HepG2 (cell line): ENCODE results near the gene ZNF382. TPM values are rescaled to one million over a fixed set of nuclear protein-coding genes. Genes with fewer than 3 reads are reported as not detected.

Source experiments
- ATF1 ChIP-seq: IDR thresholded peaks from 2 replicates; pipeline ENCODE4 v1.6.1; 2016; ENCODE audit warnings: mild to moderate bottlenecking, control low read depth
- ERF ChIP-seq: IDR thresholded peaks from 2 replicates; pipeline ENCODE4 v1.6.1; 2018; ENCODE audit warnings: missing biosample characterization, missing genetic modification reagents
- HDAC6 ChIP-seq: fragments of 200-600 bp; sonication (generic); IDR thresholded peaks from 2 replicates; pipeline ENCODE4 v1.7.0; 2017; ENCODE audit warnings: mild to moderate bottlenecking, antibody characterized with exemption, low read length, low read depth
- MAFK ChIP-seq, 2 experiments: IDR thresholded peaks in 1 of 2; conservative IDR thresholded peaks in 1 of 2; 2 replicates each; pipeline ENCODE4 v1.6.1; 2011; ENCODE audit warnings: improper control_type of control experiment in 2 of 2, low read length in 2 of 2
- MIER3 ChIP-seq: IDR thresholded peaks from 2 replicates; pipeline ENCODE4 v1.6.1; 2016; ENCODE audit warnings: missing compliant biosample characterization, borderline replicate concordance
- POLR2AphosphoS5 ChIP-seq: IDR thresholded peaks from 2 replicates; pipeline ENCODE4 v1.6.1; 2012; ENCODE audit warnings: low read depth, low read length
- REPIN1 ChIP-seq: sonication (generic); formaldehyde crosslinking; IDR thresholded peaks from 2 replicates; pipeline ENCODE4 v1.8.0; 2022; ENCODE audit warnings: missing genetic modification reagents, low read depth, mild to moderate bottlenecking, borderline replicate concordance
- SATB2 ChIP-seq: sonication (generic); formaldehyde crosslinking; IDR thresholded peaks from 2 replicates; pipeline ENCODE4 v1.5.0; 2020; ENCODE audit warnings: missing genetic modification reagents
- SMARCE1 ChIP-seq: fragments of 450-650 bp; IDR thresholded peaks from 2 replicates; pipeline ENCODE4 v1.6.1; 2017; ENCODE audit warnings: borderline replicate concordance
- TBL1XR1 ChIP-seq: fragments of 150-350 bp; IDR thresholded peaks from 2 replicates; pipeline ENCODE4 v1.6.1; 2014; ENCODE audit warnings: borderline replicate concordance, low read length; ENCODE audit not compliant: partially characterized antibody
- ZC3H13 ChIP-seq: sonication (generic); formaldehyde crosslinking; IDR thresholded peaks from 2 replicates; pipeline ENCODE4 v1.8.1; 2023; ENCODE audit warnings: mild to moderate bottlenecking, missing genetic modification reagents, moderate library complexity
- ZNF383 ChIP-seq: sonication (generic); formaldehyde crosslinking; IDR thresholded peaks from 2 replicates; pipeline ENCODE4 v1.4.0; 2020; ENCODE audit warnings: missing genetic modification reagents, mild to moderate bottlenecking, borderline replicate concordance
- polyA plus RNA-seq, 8 experiments: library from polyadenylated mRNA; depleted of rRNA in 3 of 8; stranded (reverse) in 7 of 8; unstranded in 1 of 8; fragments of >200 nt; fragmentation: Illumina TruSeq in 4 of 8; extraction: Trizol in 4 of 8; gene quantifications; 2 replicates each; pipeline versions ENCODE4 v1.2.1 to v1.2.3, GENCODE V29; 2011 to 2016; ENCODE audit warnings: low read depth in 4 of 8, missing spikeins in 1 of 8, mixed read lengths in 1 of 8; ENCODE audit not compliant: insufficient read depth in 1 of 8
- total RNA-seq, 5 experiments: library from RNA; depleted of rRNA; stranded (reverse); fragments of >200 nt; fragmentation: Illumina TruSeq; extraction: Trizol; gene quantifications; 2 replicates each; pipeline ENCODE4 v1.2.3, GENCODE V29; 2016; ENCODE audit warnings: low read depth in 1 of 5
- TF ChIP-seq, protein P1 (sequence below): sonication (generic); formaldehyde crosslinking; IDR thresholded peaks from 2 replicates; pipeline ENCODE4 v1.4.0; 2020; ENCODE audit warnings: missing genetic modification reagents
- TF ChIP-seq, protein P2 (sequence below): sonication (generic); formaldehyde crosslinking; IDR thresholded peaks from 2 replicates; pipeline ENCODE4 v1.4.0; 2020; ENCODE audit warnings: missing genetic modification reagents
- TF ChIP-seq, protein P3 (sequence below): sonication (generic); formaldehyde crosslinking; IDR thresholded peaks from 2 replicates; pipeline ENCODE4 v1.5.0; 2020; ENCODE audit warnings: missing genetic modification reagents
- TF ChIP-seq, protein P4 (sequence below): sonication (generic); formaldehyde crosslinking; IDR thresholded peaks from 2 replicates; pipeline ENCODE4 v1.5.1; 2020; ENCODE audit warnings: mild to moderate bottlenecking, missing genetic modification reagents

The ZNF382 gene
- total and polyA plus RNA-seq, 2 of the 13 experiments (the other 11 are each of a cell fraction or from before 2014, with no cell fraction given), result 2.3 to 6.8 TPM

DNA sequence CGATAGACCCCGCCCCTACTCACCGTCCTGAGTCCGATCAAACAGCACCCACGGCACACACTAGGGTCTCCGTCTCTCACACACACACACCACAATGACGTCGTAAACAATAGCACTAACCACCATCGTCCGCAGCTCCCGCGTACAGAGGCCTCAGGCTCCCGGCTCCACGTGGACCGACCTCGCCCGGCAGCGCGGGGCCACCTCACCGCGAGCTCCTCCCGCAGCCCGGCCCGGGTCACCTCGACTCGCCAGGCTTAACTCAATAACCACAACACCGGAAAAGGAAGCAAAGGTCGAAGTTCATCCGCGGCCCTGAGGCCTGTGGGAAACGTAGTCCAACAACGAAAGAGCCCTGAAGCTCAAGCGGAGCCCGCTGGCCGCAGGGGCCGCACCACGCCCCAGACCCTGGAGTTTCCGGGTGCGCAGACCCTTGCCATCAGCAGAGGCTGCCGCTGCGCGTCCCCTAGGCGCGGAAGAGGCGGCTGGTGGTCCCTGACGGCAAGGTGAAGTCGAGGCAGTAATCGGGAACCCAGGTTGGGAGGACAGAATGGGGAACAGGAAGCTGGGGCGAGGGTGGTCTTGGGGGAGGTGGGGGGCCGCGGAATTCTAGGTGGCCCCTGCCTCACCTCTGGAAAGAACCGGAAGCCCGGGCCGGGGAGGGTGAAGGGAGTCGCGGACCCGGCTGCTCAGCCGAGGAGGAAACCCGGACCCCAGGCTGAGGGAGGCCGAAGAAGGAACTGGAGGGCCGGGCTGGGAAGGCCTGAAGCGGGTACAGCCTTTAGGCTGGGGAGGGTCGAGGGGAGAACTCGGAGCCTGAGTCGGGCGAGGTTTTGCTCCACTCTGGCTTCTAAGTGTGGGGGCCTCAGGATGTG lies 31.9 kb upstream of the ZNF382 start, which contains the start of gene ZNF529 (continued):
- no peak for TF ChIP-seq HDAC6
- TF ChIP-seq, protein P1, sequence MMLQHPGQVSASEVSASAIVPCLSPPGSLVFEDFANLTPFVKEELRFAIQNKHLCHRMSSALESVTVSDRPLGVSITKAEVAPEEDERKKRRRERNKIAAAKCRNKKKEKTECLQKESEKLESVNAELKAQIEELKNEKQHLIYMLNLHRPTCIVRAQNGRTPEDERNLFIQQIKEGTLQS (CRISPR knock-in tag), result 0 out of 2 replicates have a peak, but pooled peaks have one; percentile 13
- TF ChIP-seq TBL1XR1, result peak; percentile 79
- TF ChIP-seq MAFK (conservative IDR thresholded peaks at IDR 0.05 in 1 of 2, IDR thresholded peaks at IDR 0.05 in 1 of 2; ENCODE audit: low read length in 2 of 2), result no peak
- TF ChIP-seq ATF1 (CRISPR knock-in tag), result no peak; the same call in 1 of the 2 replicates
- TF ChIP-seq ERF (CRISPR knock-in tag), result peak; percentile 45
- TF ChIP-seq SMARCE1, result no peak
- peak; percentile 65 for TF ChIP-seq ZC3H13
- TF ChIP-seq REPIN1 (CRISPR knock-in tag), result peak; percentile 74; the same call in 1 of the 2 replicates
- no peak; the same call in 1 of the 2 replicates for TF ChIP-seq MIER3 (CRISPR knock-in tag)
- TF ChIP-seq, protein P2, sequence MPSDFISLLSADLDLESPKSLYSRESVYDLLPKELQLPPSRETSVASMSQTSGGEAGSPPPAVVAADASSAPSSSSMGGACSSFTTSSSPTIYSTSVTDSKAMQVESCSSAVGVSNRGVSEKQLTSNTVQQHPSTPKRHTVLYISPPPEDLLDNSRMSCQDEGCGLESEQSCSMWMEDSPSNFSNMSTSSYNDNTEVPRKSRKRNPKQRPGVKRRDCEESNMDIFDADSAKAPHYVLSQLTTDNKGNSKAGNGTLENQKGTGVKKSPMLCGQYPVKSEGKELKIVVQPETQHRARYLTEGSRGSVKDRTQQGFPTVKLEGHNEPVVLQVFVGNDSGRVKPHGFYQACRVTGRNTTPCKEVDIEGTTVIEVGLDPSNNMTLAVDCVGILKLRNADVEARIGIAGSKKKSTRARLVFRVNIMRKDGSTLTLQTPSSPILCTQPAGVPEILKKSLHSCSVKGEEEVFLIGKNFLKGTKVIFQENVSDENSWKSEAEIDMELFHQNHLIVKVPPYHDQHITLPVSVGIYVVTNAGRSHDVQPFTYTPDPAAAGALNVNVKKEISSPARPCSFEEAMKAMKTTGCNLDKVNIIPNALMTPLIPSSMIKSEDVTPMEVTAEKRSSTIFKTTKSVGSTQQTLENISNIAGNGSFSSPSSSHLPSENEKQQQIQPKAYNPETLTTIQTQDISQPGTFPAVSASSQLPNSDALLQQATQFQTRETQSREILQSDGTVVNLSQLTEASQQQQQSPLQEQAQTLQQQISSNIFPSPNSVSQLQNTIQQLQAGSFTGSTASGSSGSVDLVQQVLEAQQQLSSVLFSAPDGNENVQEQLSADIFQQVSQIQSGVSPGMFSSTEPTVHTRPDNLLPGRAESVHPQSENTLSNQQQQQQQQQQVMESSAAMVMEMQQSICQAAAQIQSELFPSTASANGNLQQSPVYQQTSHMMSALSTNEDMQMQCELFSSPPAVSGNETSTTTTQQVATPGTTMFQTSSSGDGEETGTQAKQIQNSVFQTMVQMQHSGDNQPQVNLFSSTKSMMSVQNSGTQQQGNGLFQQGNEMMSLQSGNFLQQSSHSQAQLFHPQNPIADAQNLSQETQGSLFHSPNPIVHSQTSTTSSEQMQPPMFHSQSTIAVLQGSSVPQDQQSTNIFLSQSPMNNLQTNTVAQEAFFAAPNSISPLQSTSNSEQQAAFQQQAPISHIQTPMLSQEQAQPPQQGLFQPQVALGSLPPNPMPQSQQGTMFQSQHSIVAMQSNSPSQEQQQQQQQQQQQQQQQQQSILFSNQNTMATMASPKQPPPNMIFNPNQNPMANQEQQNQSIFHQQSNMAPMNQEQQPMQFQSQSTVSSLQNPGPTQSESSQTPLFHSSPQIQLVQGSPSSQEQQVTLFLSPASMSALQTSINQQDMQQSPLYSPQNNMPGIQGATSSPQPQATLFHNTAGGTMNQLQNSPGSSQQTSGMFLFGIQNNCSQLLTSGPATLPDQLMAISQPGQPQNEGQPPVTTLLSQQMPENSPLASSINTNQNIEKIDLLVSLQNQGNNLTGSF (CRISPR knock-in tag), result no peak
- TF ChIP-seq, protein P3, sequence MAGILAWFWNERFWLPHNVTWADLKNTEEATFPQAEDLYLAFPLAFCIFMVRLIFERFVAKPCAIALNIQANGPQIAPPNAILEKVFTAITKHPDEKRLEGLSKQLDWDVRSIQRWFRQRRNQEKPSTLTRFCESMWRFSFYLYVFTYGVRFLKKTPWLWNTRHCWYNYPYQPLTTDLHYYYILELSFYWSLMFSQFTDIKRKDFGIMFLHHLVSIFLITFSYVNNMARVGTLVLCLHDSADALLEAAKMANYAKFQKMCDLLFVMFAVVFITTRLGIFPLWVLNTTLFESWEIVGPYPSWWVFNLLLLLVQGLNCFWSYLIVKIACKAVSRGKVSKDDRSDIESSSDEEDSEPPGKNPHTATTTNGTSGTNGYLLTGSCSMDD, result no peak
- no peak for TF ChIP-seq ZNF383 (CRISPR knock-in tag)
- no peak for TF ChIP-seq SATB2 (CRISPR knock-in tag)
- TF ChIP-seq POLR2AphosphoS5, result peak; percentile 84
- TF ChIP-seq, protein P4, sequence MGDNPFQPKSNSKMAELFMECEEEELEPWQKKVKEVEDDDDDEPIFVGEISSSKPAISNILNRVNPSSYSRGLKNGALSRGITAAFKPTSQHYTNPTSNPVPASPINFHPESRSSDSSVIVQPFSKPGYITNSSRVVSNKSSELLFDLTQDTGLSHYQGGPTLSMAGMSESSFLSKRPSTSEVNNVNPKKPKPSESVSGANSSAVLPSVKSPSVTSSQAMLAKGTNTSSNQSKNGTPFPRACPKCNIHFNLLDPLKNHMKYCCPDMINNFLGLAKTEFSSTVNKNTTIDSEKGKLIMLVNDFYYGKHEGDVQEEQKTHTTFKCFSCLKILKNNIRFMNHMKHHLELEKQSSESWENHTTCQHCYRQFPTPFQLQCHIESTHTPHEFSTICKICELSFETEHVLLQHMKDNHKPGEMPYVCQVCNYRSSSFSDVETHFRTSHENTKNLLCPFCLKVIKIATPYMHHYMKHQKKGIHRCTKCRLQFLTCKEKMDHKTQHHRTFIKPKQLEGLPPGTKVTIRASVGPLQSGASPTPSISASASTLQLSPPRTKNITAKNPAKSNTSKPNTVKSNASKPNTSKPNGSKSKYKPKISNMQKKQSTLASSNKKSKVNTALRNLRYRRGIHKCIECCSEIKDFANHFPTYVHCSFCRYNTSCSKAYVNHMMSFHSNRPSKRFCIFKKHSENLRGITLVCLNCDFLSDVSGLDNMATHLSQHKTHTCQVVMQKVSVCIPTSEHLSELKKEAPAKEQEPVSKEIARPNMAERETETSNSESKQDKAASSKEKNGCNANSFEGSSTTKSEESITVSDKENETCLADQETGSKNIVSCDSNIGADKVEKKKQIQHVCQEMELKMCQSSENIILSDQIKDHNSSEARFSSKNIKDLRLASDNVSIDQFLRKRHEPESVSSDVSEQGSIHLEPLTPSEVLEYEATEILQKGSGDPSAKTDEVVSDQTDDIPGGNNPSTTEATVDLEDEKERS, result peak; percentile 70; the same call in 1 of the 2 replicates
